Ascending aorta (tissue), 2 donors: ENCODE results near the gene TPSAB1. TPM values are rescaled to one million over a fixed set of nuclear protein-coding genes. Genes with fewer than 3 reads are reported as not detected.

Source experiments
- DNase-seq, 2 donors: peaks; one replicate each; pipeline ENCODE4 v3.0.0-alpha.2; 2019; ENCODE audit warnings: low spot score in 2 of 2
- H3K27ac ChIP-seq, 2 donors: fragments of 200-600 bp; sonication (generic); one replicate each; pipeline ENCODE4 v1.5.1; 2016 to 2017; ENCODE audit warnings: mild to moderate bottlenecking in 1 of 2
- H3K27me3 ChIP-seq: fragments of 200-600 bp; sonication (generic); one replicate; pipeline ENCODE4 v1.5.1; 2017
- H3K36me3 ChIP-seq, 2 donors: fragments of 200-600 bp; sonication (generic); one replicate each; pipeline ENCODE4 v1.5.1; 2016
- H3K4me1 ChIP-seq, 2 donors: fragments of 200-600 bp; sonication (generic); one replicate each; pipeline ENCODE4 v1.5.1; 2016 to 2017; ENCODE audit warnings: mild to moderate bottlenecking in 1 of 2
- H3K4me3 ChIP-seq, 2 donors: fragments of 200-600 bp; sonication (generic); one replicate each; pipeline ENCODE4 v1.5.1; 2016 to 2017; ENCODE audit warnings: mild to moderate bottlenecking in 1 of 2
- H3K9me3 ChIP-seq, 2 donors: fragments of 200-600 bp; sonication (generic); one replicate each; pipeline ENCODE4 v1.5.1; 2016
- CTCF ChIP-seq, 3 experiments: fragments of 200-600 bp in 2 of 3; fragments of 450-650 bp in 1 of 3; sonication (generic) in 2 of 3; IDR thresholded peaks; one replicate each; pipeline ENCODE4 v1.5.1; 2016 to 2019; ENCODE audit warnings: antibody characterized with exemption in 3 of 3, mild to moderate bottlenecking in 1 of 3, moderate library complexity in 1 of 3
- intact Hi-C: fragments of 100-400 bp; cut with DNase I; formaldehyde crosslinking; loops from one replicate; pipeline ENCODE4 v1.15.1; 2023
- total RNA-seq: library from RNA; depleted of rRNA; stranded (reverse); fragments of >200 nt; gene quantifications from one replicate; pipeline ENCODE4 v1.1.0, GENCODE V29; 2016

Gene TPSAB1
- total RNA-seq, 1 donor from 2014 or later = 6.7 TPM

- no peaks in the 10 kb centered on the region for H3K36me3 ChIP-seq
- H3K9me3 ChIP-seq = no peaks in the 10 kb centered on the region
- intact Hi-C loops = no loop called here
- DNase-seq = no peak
- H3K4me3 ChIP-seq = no peak overlapping the region
- no peak overlapping the region for H3K27ac ChIP-seq
- no peak for TF ChIP-seq CTCF (IDR thresholded peaks at IDR 0.05)
- no peaks in the 10 kb centered on the region for H3K4me1 ChIP-seq
- H3K27me3 ChIP-seq = no peaks in the 10 kb centered on the region
These were observed 40.4 kb upstream of the TPSAB1 start for GRCh38 chr16:1200014-1200627.

- no peak for DNase-seq
- no peak overlapping the region for H3K27ac ChIP-seq
- intact Hi-C loops = no loop called here
- no peaks in the 10 kb centered on the region for H3K4me1 ChIP-seq
- H3K27me3 ChIP-seq = no peaks in the 10 kb centered on the region
- no peak for TF ChIP-seq CTCF (IDR thresholded peaks at IDR 0.05)
- H3K36me3 ChIP-seq = no peaks in the 10 kb centered on the region
- H3K9me3 ChIP-seq = no peaks in the 10 kb centered on the region
- no peak overlapping the region for H3K4me3 ChIP-seq
These were observed 39.1 kb upstream of the TPSAB1 start for GRCh38 chr16:1201444-1201843.

- intact Hi-C loops = no loop called here
- H3K9me3 ChIP-seq = no peaks in the 10 kb centered on the region
- no peaks in the 10 kb centered on the region for H3K4me1 ChIP-seq
- TF ChIP-seq CTCF (IDR thresholded peaks at IDR 0.05) = no peak
- no peaks in the 10 kb centered on the region for H3K36me3 ChIP-seq
- H3K27ac ChIP-seq = no peak overlapping the region
- H3K27me3 ChIP-seq = no peaks in the 10 kb centered on the region
- no peak overlapping the region for H3K4me3 ChIP-seq
- no peak for DNase-seq
These were observed 38.2 kb upstream of the TPSAB1 start for GRCh38 chr16:1202274-1202673.

GRCh38 chr16:1204933-1205332, 35.6 kb upstream of the TPSAB1 start:
- no peak for TF ChIP-seq CTCF (IDR thresholded peaks at IDR 0.05)
- Histone ChIP-seq H3K36me3 (no peaks in the 10 kb centered on the region), H3K4me1 (no peaks in the 10 kb centered on the region), H3K27me3 (no peaks in the 10 kb centered on the region), H3K27ac (no peak overlapping the region), H3K4me3 (no peak overlapping the region), H3K9me3 (no peaks in the 10 kb centered on the region)
- DNase-seq = no peak
- intact Hi-C loops = no loop called here

- H3K27ac ChIP-seq = no peak overlapping the region
- DNase-seq = no peak
- intact Hi-C loops = no loop called here
These were observed 34.2 kb upstream of the TPSAB1 start for GRCh38 chr16:1206326-1206725.

More at GRCh38 chr16:1206326-1206725, 34.2 kb upstream of the TPSAB1 start:
- Histone ChIP-seq H3K36me3 (no peaks in the 10 kb centered on the region), H3K4me3 (no peak overlapping the region), H3K4me1 (no peaks in the 10 kb centered on the region), H3K27me3 (no peaks in the 10 kb centered on the region), H3K9me3 (no peaks in the 10 kb centered on the region)
- no peak for TF ChIP-seq CTCF (IDR thresholded peaks at IDR 0.05)
